Liver (tissue), 9 donors: Measurements from ENCODE around the gene ABHD17C. TPM values are rescaled to one million over a fixed set of nuclear protein-coding genes. Genes with fewer than 3 reads are reported as not detected.

ENCODE experiments used
- DNase-seq: peaks from one replicate; pipeline ENCODE4 v3.0.0-alpha.2; 2017; ENCODE audit warnings: low spot score
- H3K27ac ChIP-seq, 2 donors: one replicate each; pipeline ENCODE4 v1.7.0; 2013; ENCODE audit warnings: inconsistent platforms in 2 of 2, low read length in 2 of 2, control low read depth in 1 of 2, low read depth in 1 of 2, mild to moderate bottlenecking in 1 of 2
- H3K27me3 ChIP-seq, 4 donors: one replicate each; pipeline versions ENCODE4 v1.6.1 to v1.7.0; 2013; ENCODE audit warnings: low read length in 3 of 4, inconsistent platforms in 1 of 4, mild to moderate bottlenecking in 1 of 4, moderate library complexity in 1 of 4; ENCODE audit not compliant: control insufficient read depth in 4 of 4, insufficient read depth in 4 of 4
- H3K36me3 ChIP-seq, 4 donors: one replicate each; pipeline versions ENCODE4 v1.6.1 to v1.7.0; 2013; ENCODE audit warnings: low read length in 3 of 4, mild to moderate bottlenecking in 3 of 4, low read depth in 1 of 4, moderate library complexity in 1 of 4; ENCODE audit not compliant: control insufficient read depth in 4 of 4, insufficient read depth in 3 of 4
- H3K4me1 ChIP-seq, 4 donors: one replicate each; pipeline versions ENCODE4 v1.6.1 to v1.7.0; 2013; ENCODE audit warnings: low read length in 3 of 4, mild to moderate bottlenecking in 3 of 4, moderate library complexity in 1 of 4; ENCODE audit not compliant: control insufficient read depth in 4 of 4, insufficient read depth in 4 of 4
- H3K4me3 ChIP-seq, 3 donors: one replicate each; pipeline versions ENCODE4 v1.6.1 to v1.7.0; 2013; ENCODE audit warnings: low read length in 3 of 3, control low read depth in 1 of 3, low read depth in 1 of 3, mild to moderate bottlenecking in 1 of 3
- H3K9ac ChIP-seq, 2 donors: one replicate each; pipeline ENCODE4 v1.7.0; 2013; ENCODE audit warnings: low read length in 2 of 2, mild to moderate bottlenecking in 2 of 2, moderate library complexity in 2 of 2, control low read depth in 1 of 2, low read depth in 1 of 2
- H3K9me3 ChIP-seq, 4 donors: one replicate each; pipeline versions ENCODE4 v1.6.1 to v1.7.0; 2013; ENCODE audit warnings: low read length in 3 of 4; ENCODE audit not compliant: control insufficient read depth in 4 of 4
- EGR1 ChIP-seq, 2 donors: IDR thresholded peaks; 2 replicates each; pipeline ENCODE4 v1.6.1; 2016 to 2018; ENCODE audit warnings: antibody characterized with exemption in 2 of 2, low read depth in 2 of 2
- FOXA1 ChIP-seq: IDR thresholded peaks from 2 replicates; pipeline ENCODE4 v1.6.1; 2016; ENCODE audit warnings: antibody characterized with exemption
- FOXA2 ChIP-seq: IDR thresholded peaks from 2 replicates; pipeline ENCODE4 v1.6.1; 2016; ENCODE audit warnings: antibody characterized with exemption
- GABPA ChIP-seq, 2 donors: IDR thresholded peaks in 1 of 2; conservative IDR thresholded peaks in 1 of 2; 2 replicates each; pipeline ENCODE4 v1.6.1; 2016; ENCODE audit warnings: antibody characterized with exemption in 2 of 2, mild to moderate bottlenecking in 1 of 2, moderate library complexity in 1 of 2
- HNF4A ChIP-seq, 2 donors: conservative IDR thresholded peaks; 2 replicates each; pipeline ENCODE4 v1.6.1; 2016; ENCODE audit warnings: antibody characterized with exemption in 2 of 2, mild to moderate bottlenecking in 2 of 2
- HNF4G ChIP-seq: IDR thresholded peaks from 2 replicates; pipeline ENCODE4 v1.6.1; 2016; ENCODE audit warnings: antibody characterized with exemption
- JUND ChIP-seq, 2 donors: IDR thresholded peaks; 2 replicates each; pipeline ENCODE4 v1.6.1; 2016; ENCODE audit warnings: antibody characterized with exemption in 2 of 2
- NR2F2 ChIP-seq: IDR thresholded peaks from 2 replicates; pipeline ENCODE4 v1.6.1; 2016; ENCODE audit warnings: antibody characterized with exemption
- RAD21 ChIP-seq, 2 donors: IDR thresholded peaks; 2 replicates each; pipeline ENCODE4 v1.6.1; 2016; ENCODE audit warnings: antibody characterized with exemption in 2 of 2, mild to moderate bottlenecking in 2 of 2
- RXRA ChIP-seq, 2 donors: IDR thresholded peaks; 2 replicates each; pipeline ENCODE4 v1.6.1; 2017 to 2018; ENCODE audit warnings: antibody characterized with exemption in 2 of 2, mild to moderate bottlenecking in 1 of 2
- SP1 ChIP-seq: IDR thresholded peaks from 2 replicates; pipeline ENCODE4 v1.6.1; 2018; ENCODE audit warnings: antibody characterized with exemption, mild to moderate bottlenecking
- TAF1 ChIP-seq: conservative IDR thresholded peaks from 2 replicates; pipeline ENCODE4 v1.6.1; 2016; ENCODE audit warnings: antibody characterized with exemption, mild to moderate bottlenecking
- YY1 ChIP-seq: IDR thresholded peaks from 2 replicates; pipeline ENCODE4 v1.6.1; 2016; ENCODE audit warnings: antibody characterized with exemption, mild to moderate bottlenecking
- polyA plus RNA-seq, 2 donors: library from polyadenylated mRNA; stranded (reverse) in 1 of 2; unstranded in 1 of 2; fragments of 200-250 nt in 1 of 2; fragments of >200 nt in 1 of 2; fragmentation: Nextera tagmentation in 1 of 2; extraction: Ambion mirVana in 1 of 2; gene quantifications; one replicate each; pipeline versions ENCODE4 v1.2.1 to v1.2.3, GENCODE V29; 2013 to 2015
- total RNA-seq, 2 donors: library from RNA; depleted of rRNA; stranded (reverse); fragments of >200 nt; gene quantifications; one replicate each; pipeline ENCODE4 v1.2.3, GENCODE V29; 2014
- TF ChIP-seq, protein P1 (sequence below): IDR thresholded peaks from 2 replicates; pipeline ENCODE4 v1.6.1; 2016; ENCODE audit warnings: antibody characterized with exemption
- TF ChIP-seq, protein P2 (sequence below): fragments of 150-350 bp; IDR thresholded peaks from 2 replicates; pipeline ENCODE4 v1.5.1; 2017; ENCODE audit warnings: improper control_type of control experiment, low read depth, low read length; ENCODE audit not compliant: missing input control
- TF ChIP-seq, protein P3 (sequence below): IDR thresholded peaks from 2 replicates; pipeline ENCODE4 v1.6.1; 2016; ENCODE audit warnings: antibody characterized with exemption, mild to moderate bottlenecking
- TF ChIP-seq, protein P4 (sequence below): IDR thresholded peaks from 2 replicates; pipeline ENCODE4 v1.6.1; 2016; ENCODE audit warnings: antibody characterized with exemption
- TF ChIP-seq, protein P5 (sequence below): IDR thresholded peaks from 2 replicates; pipeline ENCODE4 v1.6.1; 2016; ENCODE audit warnings: antibody characterized with exemption
- donor health status: healthy.
- donor health status: healthy.
- donor health status: healthy.
- donor health status: healthy.
- donor health status: healthy.

ABHD17C gene
- total and polyA plus RNA-seq, 4 donors = 0.79 to 3.0 (median 2.0) TPM

DNA sequence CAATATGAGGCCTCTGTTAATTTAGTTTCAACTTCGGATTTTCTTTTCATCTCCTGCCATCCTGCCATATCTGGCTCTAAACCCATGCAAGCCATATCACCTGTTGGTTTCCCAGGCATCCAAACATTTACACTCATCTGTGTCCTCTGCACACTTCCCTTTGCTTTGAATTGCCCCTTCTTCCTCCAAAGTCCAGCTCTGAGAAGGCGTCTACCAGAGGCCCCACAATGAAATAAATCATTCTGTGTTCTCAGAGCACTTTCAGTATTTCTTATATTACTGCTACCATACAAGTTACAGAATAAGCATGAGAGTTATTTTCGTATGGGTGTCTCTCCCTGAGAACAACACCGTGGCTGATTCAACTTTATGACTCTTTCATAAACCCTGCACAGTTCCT lies 12.9 kb upstream of the ABHD17C start (continued):
- TF ChIP-seq, protein P1, sequence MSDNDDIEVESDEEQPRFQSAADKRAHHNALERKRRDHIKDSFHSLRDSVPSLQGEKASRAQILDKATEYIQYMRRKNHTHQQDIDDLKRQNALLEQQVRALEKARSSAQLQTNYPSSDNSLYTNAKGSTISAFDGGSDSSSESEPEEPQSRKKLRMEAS = no peak
- TF ChIP-seq TAF1 (no peak), RXRA (IDR thresholded peaks at IDR 0.05) (no peak)

DNA sequence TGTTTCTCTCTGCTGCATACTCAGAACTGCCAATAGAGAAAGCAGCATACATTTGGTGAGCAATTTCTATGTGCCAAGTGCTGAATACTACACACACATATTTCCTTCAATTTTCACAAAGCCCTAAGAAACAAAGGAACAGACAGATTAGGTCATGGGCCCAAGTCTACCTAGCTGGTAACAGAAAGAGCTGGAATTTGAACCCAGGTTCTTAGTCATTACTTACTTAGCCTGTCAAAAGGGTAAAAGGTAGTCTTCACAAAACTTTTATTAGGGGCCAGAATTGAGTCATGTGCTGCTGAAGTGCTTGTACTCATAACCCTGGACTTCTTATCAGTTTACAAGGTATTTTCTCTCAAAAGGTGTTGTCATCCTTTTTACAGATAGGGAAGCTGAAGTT lies 10.4 kb upstream of the ABHD17C start:
- no peak overlapping the region for H3K27ac ChIP-seq
- H3K36me3 ChIP-seq = no peaks in the 10 kb centered on the region
- no peak overlapping the region for H3K4me3 ChIP-seq
- no peak overlapping the region for H3K9ac ChIP-seq
- TF ChIP-seq, protein P1 = no peak
- TF ChIP-seq YY1 = no peak
- TF ChIP-seq, protein P2, sequence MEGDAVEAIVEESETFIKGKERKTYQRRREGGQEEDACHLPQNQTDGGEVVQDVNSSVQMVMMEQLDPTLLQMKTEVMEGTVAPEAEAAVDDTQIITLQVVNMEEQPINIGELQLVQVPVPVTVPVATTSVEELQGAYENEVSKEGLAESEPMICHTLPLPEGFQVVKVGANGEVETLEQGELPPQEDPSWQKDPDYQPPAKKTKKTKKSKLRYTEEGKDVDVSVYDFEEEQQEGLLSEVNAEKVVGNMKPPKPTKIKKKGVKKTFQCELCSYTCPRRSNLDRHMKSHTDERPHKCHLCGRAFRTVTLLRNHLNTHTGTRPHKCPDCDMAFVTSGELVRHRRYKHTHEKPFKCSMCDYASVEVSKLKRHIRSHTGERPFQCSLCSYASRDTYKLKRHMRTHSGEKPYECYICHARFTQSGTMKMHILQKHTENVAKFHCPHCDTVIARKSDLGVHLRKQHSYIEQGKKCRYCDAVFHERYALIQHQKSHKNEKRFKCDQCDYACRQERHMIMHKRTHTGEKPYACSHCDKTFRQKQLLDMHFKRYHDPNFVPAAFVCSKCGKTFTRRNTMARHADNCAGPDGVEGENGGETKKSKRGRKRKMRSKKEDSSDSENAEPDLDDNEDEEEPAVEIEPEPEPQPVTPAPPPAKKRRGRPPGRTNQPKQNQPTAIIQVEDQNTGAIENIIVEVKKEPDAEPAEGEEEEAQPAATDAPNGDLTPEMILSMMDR = no peak
- no peak for TF ChIP-seq RAD21 (IDR thresholded peaks at IDR 0.05)
- TF ChIP-seq, protein P3, sequence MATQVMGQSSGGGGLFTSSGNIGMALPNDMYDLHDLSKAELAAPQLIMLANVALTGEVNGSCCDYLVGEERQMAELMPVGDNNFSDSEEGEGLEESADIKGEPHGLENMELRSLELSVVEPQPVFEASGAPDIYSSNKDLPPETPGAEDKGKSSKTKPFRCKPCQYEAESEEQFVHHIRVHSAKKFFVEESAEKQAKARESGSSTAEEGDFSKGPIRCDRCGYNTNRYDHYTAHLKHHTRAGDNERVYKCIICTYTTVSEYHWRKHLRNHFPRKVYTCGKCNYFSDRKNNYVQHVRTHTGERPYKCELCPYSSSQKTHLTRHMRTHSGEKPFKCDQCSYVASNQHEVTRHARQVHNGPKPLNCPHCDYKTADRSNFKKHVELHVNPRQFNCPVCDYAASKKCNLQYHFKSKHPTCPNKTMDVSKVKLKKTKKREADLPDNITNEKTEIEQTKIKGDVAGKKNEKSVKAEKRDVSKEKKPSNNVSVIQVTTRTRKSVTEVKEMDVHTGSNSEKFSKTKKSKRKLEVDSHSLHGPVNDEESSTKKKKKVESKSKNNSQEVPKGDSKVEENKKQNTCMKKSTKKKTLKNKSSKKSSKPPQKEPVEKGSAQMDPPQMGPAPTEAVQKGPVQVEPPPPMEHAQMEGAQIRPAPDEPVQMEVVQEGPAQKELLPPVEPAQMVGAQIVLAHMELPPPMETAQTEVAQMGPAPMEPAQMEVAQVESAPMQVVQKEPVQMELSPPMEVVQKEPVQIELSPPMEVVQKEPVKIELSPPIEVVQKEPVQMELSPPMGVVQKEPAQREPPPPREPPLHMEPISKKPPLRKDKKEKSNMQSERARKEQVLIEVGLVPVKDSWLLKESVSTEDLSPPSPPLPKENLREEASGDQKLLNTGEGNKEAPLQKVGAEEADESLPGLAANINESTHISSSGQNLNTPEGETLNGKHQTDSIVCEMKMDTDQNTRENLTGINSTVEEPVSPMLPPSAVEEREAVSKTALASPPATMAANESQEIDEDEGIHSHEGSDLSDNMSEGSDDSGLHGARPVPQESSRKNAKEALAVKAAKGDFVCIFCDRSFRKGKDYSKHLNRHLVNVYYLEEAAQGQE = no peak
- TF ChIP-seq, protein P4, sequence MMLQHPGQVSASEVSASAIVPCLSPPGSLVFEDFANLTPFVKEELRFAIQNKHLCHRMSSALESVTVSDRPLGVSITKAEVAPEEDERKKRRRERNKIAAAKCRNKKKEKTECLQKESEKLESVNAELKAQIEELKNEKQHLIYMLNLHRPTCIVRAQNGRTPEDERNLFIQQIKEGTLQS = no peak
- TF ChIP-seq RXRA (IDR thresholded peaks at IDR 0.05) = no peak
- TF ChIP-seq TAF1 = no peak
- no peak for TF ChIP-seq HNF4A (conservative IDR thresholded peaks at IDR 0.05)
- TF ChIP-seq, protein P5, sequence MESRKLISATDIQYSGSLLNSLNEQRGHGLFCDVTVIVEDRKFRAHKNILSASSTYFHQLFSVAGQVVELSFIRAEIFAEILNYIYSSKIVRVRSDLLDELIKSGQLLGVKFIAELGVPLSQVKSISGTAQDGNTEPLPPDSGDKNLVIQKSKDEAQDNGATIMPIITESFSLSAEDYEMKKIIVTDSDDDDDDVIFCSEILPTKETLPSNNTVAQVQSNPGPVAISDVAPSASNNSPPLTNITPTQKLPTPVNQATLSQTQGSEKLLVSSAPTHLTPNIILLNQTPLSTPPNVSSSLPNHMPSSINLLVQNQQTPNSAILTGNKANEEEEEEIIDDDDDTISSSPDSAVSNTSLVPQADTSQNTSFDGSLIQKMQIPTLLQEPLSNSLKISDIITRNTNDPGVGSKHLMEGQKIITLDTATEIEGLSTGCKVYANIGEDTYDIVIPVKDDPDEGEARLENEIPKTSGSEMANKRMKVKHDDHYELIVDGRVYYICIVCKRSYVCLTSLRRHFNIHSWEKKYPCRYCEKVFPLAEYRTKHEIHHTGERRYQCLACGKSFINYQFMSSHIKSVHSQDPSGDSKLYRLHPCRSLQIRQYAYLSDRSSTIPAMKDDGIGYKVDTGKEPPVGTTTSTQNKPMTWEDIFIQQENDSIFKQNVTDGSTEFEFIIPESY = no peak
- TF ChIP-seq FOXA2 = no peak
- TF ChIP-seq EGR1 (IDR thresholded peaks at IDR 0.05; ENCODE audit: low read depth in 2 of 2) = no peak
- no peak for TF ChIP-seq FOXA1
- TF ChIP-seq HNF4G = no peak
- TF ChIP-seq JUND (IDR thresholded peaks at IDR 0.05) = no peak
- TF ChIP-seq NR2F2 = no peak
- no peak for TF ChIP-seq GABPA (IDR thresholded peaks at IDR 0.05 in 1 of 2, conservative IDR thresholded peaks at IDR 0.05 in 1 of 2)
- TF ChIP-seq SP1 = no peak
- H3K9me3 ChIP-seq = no peaks in the 10 kb centered on the region
- no peaks in the 10 kb centered on the region for H3K27me3 ChIP-seq
- no peak for DNase-seq
- H3K4me1 ChIP-seq = no peaks in the 10 kb centered on the region
